GM04504 (cell line): ENCODE measurements around the gene ELMO1.

Experiments used
- DNase-seq: peaks from one replicate; pipeline ENCODE4 v3.0.0-alpha.2; 2012; ENCODE audit warnings: low read depth

The ELMO1 gene

DNA sequence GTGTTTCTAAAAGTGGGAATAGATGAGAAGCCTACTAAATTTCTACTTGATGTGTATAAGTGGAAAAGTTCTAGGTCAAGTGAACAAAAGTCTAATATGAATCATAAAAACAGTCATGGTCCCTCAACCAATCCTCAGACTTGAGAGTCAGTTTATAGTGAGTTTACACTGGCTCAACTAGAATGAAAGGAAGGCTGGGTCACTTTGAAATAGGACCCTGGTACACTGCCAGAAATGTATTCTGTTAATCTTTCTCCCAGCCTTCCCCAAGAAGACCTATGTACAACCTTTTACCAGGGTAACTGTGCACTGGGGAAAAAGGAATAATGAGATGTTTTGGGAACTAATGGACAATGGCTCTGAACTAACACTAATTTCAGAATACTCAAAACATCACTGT, 17.3 kb downstream of the ELMO1 start:
- DNase-seq, result no peak

DNA sequence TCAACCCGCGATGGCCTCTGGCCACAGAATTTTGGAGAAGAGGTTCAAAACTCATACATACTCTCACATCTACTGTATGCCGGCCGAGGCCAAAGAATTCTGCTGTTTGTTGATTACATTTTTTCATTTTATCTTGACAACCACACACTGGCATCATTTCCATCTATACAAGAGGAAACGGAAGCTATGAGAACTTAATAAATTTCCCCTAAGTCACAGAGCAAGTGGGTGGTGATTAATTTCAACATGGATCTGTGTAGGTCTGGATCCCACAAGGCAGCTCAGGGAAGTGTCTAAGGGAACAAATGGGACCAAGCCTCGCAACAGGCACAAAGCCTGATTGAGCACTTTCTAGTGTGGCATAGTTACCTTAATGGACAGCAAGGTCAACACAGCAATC, 18.0 kb downstream of the ELMO1 start:
- no peak for DNase-seq

DNA sequence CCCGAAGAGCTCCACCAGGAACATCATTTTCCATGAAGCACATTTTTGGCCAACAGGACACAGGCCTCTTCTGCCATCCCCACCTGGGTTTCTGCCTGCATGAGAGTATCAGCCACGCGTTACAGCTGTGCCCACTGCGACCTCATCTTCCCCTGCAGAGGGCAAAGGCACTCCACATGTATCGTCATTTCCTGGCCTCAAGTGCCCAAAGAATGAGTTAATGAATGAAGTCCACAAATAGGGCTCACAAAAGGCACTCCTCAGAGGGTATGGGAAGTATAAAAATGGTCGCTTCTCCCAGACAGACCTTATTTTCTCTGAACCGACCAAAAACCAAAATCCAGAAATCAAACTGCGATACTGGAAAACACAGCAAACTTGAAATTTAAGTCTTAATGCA, 18.5 kb downstream of the ELMO1 start:
- no peak for DNase-seq

DNA sequence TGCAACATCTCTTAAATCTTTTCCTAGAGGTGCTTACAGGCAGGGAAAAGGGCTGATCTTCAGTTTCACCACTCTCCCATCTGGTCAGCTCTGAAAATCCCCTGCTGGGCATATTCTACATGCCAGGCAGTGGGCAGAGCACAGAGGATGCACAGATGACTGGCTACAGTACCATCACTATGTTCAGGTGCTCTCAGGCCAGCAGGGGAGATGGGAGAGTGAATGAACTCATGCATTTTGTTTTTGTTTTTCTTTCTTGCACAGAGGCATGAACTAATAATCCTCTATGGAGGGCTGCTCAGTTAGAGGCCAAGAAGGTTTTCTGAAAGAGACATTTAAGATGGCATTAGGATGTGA, 19.3 kb downstream of the ELMO1 start:
- DNase-seq, result no peak

DNA sequence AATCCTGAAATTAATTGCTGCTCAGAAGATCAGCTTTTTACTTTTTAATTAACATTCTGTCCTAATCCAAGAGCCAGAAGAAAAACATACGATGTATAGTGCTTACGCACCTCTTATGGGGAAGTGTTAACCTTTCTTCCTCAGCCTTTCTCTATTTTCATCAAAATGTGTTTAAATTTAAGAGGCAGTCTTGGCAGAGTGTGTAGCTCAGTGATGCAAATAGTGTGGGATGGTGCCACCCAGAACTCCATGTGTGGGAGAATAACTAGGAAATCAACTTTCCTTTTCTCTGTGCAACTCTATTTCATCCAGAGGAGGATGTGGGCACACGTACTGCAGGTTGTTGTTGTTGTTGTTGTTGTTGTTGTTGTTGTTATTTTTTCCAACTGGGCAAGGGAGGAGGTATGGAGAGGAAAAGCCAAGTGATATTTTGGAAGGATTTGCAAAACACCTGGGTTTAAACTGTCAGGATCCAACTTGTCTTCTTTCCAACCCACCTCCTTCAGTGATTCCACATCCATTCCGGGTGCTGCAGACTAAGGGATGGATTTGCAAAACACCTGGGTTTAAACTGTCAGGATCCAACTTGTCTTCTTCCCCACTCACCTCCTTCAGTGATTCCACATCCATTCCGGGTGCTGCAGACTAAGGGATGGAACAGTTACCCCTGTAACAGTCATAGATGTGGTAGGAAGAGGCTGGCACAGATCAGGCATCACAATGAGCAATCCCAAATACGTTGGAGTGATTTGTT, 19.8 kb downstream of the ELMO1 start:
- no peak for DNase-seq

DNA sequence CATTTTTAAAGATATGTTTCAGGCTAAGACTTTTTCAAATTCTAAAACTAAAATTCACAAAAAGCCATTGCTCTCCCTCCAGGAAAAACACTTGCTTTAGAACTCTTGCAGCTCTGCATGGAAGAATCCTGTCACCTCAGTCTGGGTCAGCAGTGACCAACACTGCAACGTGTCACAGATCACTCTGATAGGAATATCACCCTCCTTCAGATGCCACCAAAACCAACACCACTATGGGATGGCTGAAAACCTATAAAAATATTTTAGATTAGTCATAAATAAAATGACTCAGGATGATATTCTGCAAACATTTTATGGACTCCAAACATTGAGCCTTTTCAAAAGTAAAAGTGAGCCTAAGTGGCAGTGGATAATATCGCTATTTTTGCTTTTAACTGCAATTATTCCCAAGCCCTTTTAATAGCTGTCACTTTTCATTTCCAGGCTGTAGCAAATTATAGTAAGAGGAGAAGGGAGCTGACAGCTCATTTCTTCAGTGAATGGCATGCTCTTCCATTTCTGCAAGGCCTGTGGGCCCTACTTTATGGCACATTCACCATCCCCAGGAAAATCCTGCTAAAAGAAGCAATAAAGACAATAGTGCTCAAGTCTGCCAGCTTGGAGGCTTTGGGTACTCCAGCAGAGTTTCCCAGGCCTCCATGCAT, 21.3 kb downstream of the ELMO1 start:
- no peak for DNase-seq

DNA sequence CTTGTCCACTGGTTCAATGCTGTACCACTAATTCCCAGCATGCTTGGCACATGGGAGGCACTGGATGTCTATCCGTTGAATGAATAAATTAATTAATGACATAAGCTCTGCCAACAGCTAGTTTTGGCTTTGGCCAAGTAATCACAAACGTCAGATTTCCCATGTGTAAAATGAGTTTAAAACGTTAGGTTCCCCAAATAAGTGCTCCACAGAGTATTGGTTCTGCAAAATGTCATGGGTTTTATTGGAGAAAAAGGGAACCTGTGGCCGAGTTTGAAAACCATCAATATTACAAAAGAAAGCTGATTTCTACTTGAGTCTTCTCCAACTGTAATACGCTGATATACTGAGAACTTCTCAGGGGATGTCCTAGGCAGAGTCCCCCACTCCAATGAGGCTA, 23.2 kb downstream of the ELMO1 start:
- no peak for DNase-seq

DNA sequence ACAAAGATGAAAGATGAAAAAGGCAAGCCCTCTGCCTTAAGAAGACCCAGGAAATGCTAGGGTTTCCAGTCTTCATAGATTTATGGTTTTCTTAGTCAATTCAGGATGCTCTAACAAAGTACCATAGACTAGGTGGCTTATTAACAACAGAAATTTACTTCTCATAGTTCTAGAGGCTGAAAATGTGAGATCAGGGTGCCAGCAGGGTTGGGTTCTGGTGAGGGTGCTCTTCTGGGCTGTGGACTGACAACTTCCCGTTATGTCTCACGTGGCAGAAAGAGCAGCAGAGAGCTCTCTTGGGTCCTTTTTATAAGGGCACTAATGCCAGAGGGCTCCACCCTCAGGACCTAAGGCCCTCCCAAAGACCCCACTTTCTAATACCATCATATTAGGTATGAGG, 23.7 kb downstream of the ELMO1 start:
- DNase-seq, result no peak

DNA sequence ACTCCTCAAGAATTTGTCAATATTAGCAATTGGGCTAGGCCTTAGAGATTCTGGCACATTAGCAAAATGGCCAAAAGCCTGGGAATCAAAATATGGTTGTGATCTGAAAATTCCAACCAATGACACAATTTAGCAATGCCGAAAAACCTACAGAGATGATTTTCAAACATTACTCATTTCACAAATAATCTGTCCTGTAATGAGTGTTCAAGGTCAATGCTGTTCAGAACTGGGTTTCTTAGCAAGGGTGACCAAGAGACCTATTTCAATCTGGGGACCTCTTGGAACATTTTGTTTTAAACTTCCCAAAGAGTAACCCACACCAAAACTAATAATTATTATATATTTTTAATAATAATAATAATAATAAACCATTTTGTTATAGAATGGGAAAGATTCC, 24.1 kb downstream of the ELMO1 start:
- no peak for DNase-seq

DNA sequence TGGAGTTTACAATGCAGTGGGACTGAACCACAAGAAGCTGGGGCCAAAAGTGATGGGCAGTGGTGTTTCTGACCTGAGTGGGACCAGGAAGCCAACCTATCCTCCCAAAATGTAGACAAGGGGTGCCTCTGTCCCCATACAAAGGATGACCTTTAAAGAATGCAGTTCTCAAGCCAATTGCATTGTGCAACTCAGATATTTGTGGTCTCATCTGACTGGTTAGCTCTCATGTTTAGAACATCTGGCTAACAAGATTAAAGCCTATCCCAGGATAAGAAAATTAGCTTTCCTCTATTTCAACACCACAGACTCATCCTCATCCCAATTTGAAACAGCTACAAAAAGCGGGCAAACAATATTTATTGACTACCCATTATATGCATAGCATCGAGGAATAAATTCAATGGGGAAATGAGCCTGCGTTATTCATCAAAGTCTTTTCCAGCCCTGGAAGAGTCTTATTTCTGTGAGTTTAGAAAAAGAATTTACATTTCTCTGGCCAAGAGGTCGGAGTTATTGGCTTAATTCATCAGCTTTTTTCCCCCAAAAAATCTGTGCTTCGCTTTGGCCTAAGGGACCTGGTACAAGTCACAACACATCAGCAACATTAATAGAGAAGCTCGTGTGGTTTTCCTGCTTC, 26.7 kb downstream of the ELMO1 start:
- DNase-seq, result no peak

DNA sequence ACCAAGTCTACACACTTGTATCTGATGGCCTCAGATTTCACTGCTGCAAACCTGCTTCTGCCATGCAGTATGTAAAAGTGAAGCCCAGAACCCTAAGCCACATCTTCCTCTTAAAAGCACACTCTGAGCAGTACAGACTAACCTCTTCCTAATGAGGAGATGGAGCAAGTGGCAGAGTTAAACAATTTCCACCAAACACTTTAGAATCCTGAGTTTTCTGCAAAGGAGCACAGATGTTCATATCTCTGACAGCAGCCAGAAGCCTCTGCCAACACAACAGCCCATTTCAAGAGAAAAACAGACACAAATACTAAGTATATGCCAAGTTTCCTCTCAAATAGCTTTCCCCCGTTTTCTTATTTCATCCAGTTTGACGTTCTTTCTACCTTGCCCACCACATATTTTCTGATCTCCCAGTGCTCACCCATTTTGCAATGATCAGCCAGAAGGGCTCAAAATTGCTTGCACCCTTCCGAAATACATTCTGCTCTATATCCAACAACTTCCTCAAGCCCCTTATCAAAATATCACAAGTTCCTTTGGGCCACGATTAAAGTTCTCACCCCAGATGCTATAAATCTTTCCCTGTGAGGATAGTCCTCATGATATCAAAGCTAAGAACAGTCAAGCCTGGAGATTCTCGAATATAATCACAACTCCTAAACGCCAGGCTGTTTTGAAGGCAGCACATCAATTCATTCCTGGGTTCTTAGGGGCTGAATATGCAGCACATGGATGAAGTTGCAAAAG, 27.5 kb downstream of the ELMO1 start:
- DNase-seq, result no peak

DNA sequence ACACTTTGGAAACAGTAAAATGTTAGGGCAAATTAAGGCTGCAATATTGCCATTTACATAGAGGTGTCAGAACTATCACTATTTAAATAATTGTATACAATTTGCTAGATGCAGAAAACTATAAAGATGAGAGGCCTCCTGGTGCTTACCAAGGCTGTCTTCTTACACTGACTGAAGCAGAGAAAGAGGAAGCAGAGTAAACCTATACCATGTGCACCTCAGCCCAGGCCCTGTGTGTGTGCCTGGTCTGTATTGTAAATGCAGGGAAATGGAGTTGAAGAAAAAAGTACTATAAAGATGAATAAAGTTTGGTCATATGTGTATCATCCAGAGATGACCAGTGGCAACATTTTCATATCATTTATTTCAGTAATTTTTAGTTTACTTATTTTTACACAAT, 29.2 kb downstream of the ELMO1 start:
- no peak for DNase-seq

DNA sequence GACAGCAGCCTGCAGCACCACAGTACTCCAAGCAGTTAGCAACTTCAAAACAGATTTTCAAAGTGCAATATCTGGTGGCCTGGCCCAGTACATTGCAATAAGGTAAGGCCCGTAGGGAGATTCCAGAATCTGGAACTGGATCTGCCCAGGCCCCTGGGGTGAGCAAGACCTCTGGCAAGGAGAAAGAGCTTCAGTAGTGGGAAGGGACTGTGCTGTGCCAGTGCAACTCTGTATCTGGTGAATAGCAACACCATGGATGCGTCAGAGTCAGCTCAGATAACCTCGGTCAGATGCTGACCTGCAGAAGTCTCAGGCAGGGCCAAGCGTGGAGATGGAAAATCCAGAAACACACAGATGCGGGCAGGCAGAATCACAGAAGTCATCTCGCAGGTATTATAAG, 30.3 kb downstream of the ELMO1 start:
- DNase-seq, result no peak

DNA sequence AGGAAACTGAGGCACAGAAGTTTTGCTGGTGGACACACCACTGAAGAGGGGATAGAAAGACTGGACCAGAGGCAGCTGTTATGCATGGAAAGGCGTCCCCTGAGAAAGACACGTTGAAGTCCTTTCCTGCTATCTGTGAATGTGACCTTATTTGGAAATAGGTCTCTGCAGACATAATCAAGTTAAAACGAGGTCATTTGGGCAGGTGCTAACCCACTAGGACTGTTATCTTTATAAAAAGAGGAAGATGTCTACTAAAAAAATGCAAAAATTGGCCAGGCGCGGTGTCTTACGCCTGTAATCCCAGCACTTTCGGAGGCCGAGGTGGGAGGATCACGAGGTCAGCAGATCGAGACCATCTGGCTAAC, 31.6 kb downstream of the ELMO1 start:
- DNase-seq, result no peak

DNA sequence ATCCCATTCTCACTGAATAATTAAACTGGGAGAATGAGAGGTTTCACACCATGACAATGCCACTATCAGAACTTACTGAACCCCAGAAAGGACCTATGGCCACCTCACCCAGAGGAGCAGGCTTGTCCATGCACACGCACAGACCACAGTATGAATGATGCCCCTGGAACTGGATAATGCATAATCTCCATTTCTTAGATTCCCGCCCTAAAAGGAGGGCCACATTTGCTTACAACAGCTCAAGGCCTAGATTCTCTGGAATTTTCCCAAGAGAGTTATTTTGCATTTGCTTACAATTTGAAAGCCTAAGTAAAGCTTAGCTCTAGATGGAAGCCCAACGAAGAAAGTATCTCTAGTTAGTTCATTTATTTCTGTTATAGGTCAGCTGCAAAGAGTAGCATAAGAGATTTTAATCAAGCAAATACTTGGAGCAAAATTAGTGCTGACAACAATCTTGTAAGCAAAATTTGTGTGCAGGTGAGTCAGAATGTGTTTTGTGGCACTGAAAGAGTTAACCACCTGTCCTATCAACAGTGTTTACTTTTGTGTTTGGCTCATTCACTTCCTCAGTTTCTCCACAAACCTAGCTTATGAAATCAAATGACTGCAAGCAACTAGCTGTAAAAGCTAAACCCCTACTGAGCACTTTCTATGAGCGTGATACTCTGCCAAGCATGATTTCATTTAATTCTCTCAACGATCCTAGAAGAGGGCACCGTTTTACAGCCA, 32.1 kb downstream of the ELMO1 start:
- no peak for DNase-seq

DNA sequence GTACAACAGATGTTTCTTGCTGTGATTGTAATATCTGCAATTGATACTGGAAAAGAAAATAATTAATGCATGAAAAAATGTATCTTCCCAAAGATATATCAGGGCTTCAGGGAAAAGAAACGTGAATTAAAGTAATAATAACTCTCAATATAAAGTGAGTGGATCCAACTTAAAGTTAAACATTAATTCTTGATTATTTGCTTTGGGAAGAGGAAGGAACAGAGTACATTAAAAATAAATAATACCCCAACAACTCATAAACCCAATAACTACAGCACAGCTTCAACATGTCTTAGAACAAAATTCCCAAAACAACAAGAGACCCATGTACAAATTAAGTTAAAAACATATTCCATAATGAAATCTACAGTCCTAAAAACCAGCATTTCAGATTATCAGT, 33.0 kb downstream of the ELMO1 start:
- no peak for DNase-seq

DNA sequence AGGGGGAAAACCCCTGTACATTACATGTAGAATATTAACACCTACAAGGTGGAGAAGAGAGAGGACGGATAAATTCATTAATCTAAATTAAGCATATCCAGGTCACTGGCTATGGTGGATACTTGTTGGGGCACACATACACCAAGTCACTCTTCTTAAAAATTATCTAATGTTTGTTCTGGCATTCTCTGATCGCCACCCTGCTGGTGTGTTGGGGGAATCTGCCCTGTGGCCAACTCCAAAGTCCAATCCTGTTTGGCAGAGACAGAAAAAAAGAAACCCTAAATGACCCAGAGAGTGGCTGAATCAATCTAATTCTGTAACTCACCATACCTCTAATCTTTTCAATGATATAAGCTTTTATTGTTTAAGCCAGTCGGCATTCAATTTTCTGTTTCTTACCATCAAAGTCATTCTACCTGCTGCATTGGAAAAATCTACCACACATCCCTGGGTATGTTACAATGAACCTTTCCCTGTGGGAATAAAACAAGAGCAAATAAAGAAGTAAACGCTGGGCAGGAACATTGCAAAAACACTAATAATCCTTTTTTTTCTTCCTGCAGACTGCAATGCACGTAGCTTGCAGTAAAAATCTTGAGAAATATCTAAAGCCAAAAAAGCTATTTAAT, 34.2 kb downstream of the ELMO1 start:
- DNase-seq, result no peak

DNA sequence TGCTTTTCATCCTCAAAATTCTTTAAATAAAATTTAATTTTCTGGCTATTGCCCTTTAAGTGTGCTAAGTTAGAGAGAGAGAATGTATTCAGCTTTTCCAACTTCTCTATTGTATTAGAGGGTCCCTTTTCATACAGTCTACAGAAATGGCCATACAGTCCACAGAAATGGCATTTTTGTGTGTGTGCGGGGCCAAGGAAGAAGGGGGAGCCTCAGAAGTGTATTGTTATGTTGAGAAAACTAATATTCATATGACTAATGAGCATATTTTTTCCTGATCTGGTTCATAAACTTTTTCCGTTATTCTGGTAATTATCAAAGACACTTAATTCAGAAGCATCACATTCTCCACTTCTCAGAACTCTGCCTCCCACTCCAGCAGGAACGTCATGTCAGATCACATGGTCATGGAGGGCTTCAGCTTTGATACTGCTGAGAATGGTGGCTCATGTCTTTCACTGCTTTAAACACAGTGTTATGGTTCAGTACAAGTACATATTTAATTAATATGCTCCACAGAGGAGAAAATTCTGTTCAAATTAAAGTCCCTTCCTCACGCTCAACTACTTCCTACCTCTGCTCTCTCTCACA, 37.1 kb downstream of the ELMO1 start:
- no peak for DNase-seq

DNA sequence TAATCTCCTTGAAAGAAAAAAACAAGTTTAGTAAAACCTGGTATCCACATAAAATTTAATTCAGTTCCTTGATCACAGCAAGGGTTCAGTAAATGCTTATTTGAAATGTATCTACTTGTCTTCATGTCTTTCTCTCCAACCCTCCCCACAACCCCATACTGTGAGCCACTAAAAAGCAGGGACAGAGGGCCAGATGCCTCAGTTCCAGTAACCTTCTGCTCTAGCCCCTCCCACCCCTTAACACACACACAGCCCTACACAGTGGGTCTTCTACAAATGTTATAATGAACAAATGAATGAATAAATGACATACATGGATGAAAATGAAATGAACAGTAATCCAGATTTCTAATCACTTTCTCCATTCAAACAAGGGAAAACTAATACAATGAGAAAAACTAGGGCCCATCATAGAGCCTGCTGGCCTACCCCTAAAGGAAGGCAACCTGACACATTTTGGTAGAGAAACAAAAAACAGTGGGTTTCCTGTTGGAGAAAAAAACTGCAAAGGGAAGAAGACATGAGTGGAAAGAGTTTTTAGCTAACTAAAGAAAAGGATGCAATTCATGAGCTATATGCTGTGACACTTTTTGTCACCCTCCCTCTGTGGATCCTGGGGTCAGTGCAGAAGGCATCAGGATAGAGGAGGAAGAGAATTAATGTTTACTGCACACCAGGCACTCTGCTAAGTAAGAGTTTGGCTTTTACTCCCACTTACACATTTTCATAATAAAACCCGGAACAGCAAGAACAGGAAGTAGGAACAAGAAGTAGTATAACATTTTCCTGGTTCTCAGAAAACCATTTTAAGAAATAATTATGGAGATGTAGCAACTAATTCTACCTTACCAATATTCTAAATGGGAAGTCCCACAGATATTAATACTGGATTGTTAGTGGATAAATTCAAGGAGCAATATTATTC, 38.1 kb downstream of the ELMO1 start:
- DNase-seq, result no peak

DNA sequence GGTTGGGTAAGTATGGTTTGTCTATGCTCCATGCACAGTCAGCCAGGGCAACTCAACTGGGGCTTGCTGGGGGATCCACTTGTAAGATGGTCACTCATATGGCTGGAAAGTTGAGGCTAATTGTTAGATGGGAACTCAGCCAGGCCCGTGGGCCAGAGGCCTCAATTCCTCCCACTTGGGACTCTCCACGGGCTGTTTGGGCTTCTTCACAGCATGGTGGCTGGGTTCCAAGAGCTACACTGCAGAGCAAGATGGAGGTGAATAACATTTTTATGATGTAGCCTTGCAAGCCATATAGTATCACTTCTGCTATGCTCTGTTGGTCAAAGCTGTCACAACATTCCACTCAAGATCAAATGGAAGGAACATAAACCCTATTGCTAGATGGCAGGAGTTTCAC, 39.2 kb downstream of the ELMO1 start:
- DNase-seq, result no peak
